Natural killer cell (primary cell): Measurements from ENCODE around the gene TRAPPC5. TPM values are rescaled to one million over a fixed set of nuclear protein-coding genes. Genes with fewer than 3 reads are reported as not detected.

Experiments
- ATAC-seq, 3 donors: fragments of 150-1000 bp in 2 of 3; fragments of 200-7000 bp in 1 of 3; cut with Tn5 transposase; 1 replicate in 1 of 3; 2 replicates in 2 of 3; pipeline ENCODE4 v1.10.0; 2021; ENCODE audit warnings: mild to moderate bottlenecking in 2 of 3, moderate library complexity in 2 of 3
- DNase-seq, 2 donors: peaks; one replicate each; pipeline versions ENCODE4 v3.0.0 to v3.0.0-alpha.2; 2013 to 2021; ENCODE audit warnings: mixed read lengths in 1 of 2
- H3K27ac ChIP-seq: one replicate; pipeline ENCODE4 v1.5.1; 2013; ENCODE audit warnings: mild to moderate bottlenecking, low read length
- H3K27me3 ChIP-seq: one replicate; pipeline ENCODE4 v1.6.1; 2013; ENCODE audit warnings: low read length; ENCODE audit not compliant: control insufficient read depth, insufficient read depth
- H3K36me3 ChIP-seq: one replicate; pipeline ENCODE4 v1.6.1; 2013; ENCODE audit warnings: low read length; ENCODE audit not compliant: control insufficient read depth, insufficient read depth
- H3K4me1 ChIP-seq: one replicate; pipeline ENCODE4 v1.6.1; 2013; ENCODE audit warnings: low read length; ENCODE audit not compliant: control insufficient read depth, insufficient read depth
- H3K4me3 ChIP-seq: one replicate; pipeline ENCODE4 v1.5.1; 2013; ENCODE audit warnings: low read length
- H3K9me3 ChIP-seq: one replicate; pipeline ENCODE4 v1.6.1; 2013; ENCODE audit warnings: low read length; ENCODE audit not compliant: control insufficient read depth, insufficient read depth
- H3K27ac Mint-ChIP-seq, 2 donors: one replicate each; pipeline ENCODE4 v1.8.0; 2022; ENCODE audit warnings: mild to moderate bottlenecking in 2 of 2, mixed read lengths in 2 of 2, moderate library complexity in 1 of 2
- H3K27me3 Mint-ChIP-seq, 2 donors: one replicate each; pipeline ENCODE4 v1.8.0; 2022; ENCODE audit warnings: low read depth in 2 of 2, mixed read lengths in 2 of 2
- H3K36me3 Mint-ChIP-seq: one replicate; pipeline ENCODE4 v1.8.0; 2022; ENCODE audit warnings: mixed read lengths
- H3K4me1 Mint-ChIP-seq, 2 donors: one replicate each; pipeline ENCODE4 v1.8.0; 2022; ENCODE audit warnings: mixed read lengths in 2 of 2
- H3K4me3 Mint-ChIP-seq: one replicate; pipeline ENCODE4 v1.8.0; 2022; ENCODE audit warnings: mild to moderate bottlenecking, moderate library complexity, mixed read lengths
- H3K9me3 Mint-ChIP-seq, 2 donors: one replicate each; pipeline ENCODE4 v1.8.0; 2022; ENCODE audit warnings: mixed read lengths in 2 of 2
- CTCF ChIP-seq: fragments of 200-600 bp; IDR thresholded peaks from one replicate; pipeline ENCODE4 v1.8.0; 2022; ENCODE audit warnings: antibody characterized with exemption
- WGBS: methylation state at CpG from one replicate; pipeline ENCODE4 v1.1.7; 2013; ENCODE audit warnings: missing lambda C conversion rate; ENCODE audit not compliant: insufficient coverage; 5-methylcytosine and 5-hydroxymethylcytosine counted together
- intact Hi-C: fragments of 100-400 bp; cut with micrococcal nuclease; formaldehyde crosslinking; loops from one replicate; pipeline ENCODE4 v1.14.2; 2022
- total RNA-seq, 4 donors: library from RNA; stranded (reverse); fragments of 120-200 nt in 1 of 4; gene quantifications; one replicate each; pipeline versions ENCODE4 v1.2.3 to v1.2.4, GENCODE V29; 2013 to 2022

Gene TRAPPC5
- total RNA-seq, 3 donors from 2014 or later (not counting 1 experiment from before 2014, with no cell fraction given): 53.8 to 58.8 (median 54.2) TPM

DNA sequence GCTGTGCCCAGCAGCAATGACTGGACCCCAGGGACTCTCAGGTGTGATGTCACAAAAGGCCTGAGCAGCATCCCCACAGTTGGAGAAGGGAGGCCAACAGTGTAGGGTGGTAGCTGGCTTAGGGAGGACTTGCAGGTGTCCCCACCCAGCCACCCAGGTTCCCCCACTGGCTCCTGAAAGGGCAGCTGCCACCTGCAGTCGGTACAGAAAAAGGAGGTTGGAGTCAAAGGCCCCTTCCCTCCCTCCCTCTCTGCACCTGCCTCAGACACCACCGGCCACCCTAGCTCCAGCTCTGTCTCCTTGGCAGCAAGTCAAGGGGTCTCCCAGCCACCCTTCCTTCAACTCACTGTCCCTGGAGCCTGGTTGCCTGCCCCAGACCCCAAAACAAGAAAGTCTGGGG lies 46.9 kb upstream of the TRAPPC5 start, which contains the start of gene PCP2:
Gene PCP2 (minus strand): TSS at position 22 of the 400 bp plus-strand sequence. CDS start 262 bp downstream, outside the sequence.
- Histone ChIP-seq H3K27ac (no peak within 1 kb of the TSS), H3K4me3 (no peak within 1 kb of the TSS), H3K27me3 (no peaks in the 10 kb centered on the region), H3K4me1 (peaks cover 45% of the 10 kb centered on the region), H3K36me3 (peaks cover 2% of the 10 kb centered on the region), H3K9me3 (no peaks in the 10 kb centered on the region)
- Mint-ChIP-seq H3K36me3 (no peaks in the 10 kb centered on the region), H3K27me3 (no peaks in the 10 kb centered on the region), H3K9me3 (no peaks in the 10 kb centered on the region), H3K4me1 (peaks cover 28 to 65% of the 10 kb centered on the region in 2 donors), H3K27ac (peak within 1 kb of the TSS in 1 of 2 donors; percentile 94), H3K4me3 (peak within 1 kb of the TSS; percentile 56)
- ATAC-seq: no peak
- WGBS: 60% methylated on average over 2 of the region's 2 CpGs
- no peak for TF ChIP-seq CTCF
- intact Hi-C loops: loop anchor here (10.0 kb wide), 1 partner anchor 51 kb away; the partner anchor contains the start of gene TRAPPC5
- no peak for DNase-seq

GRCh38 chr19:7635670-7636069 lies 45.0 kb upstream of the TRAPPC5 start:
- H3K4me3 ChIP-seq: no peak overlapping the region
- no peak overlapping the region for H3K27ac ChIP-seq
- no peak for ATAC-seq
- intact Hi-C loops: loop anchor here (10.0 kb wide), 1 partner anchor 49 kb away; the partner anchor contains the start of gene TRAPPC5
- H3K36me3 ChIP-seq: peaks cover 6% of the 10 kb centered on the region
- TF ChIP-seq CTCF: no peak
- Mint-ChIP-seq H3K27me3 (no peaks in the 10 kb centered on the region), H3K4me1 (peaks cover 17 to 63% of the 10 kb centered on the region in 2 donors), H3K9me3 (peaks cover 0 to 2% of the 10 kb centered on the region in 2 donors), H3K27ac (peak overlapping the region; percentile 84 to 94), H3K4me3 (peak overlapping the region; percentile 88), H3K36me3 (no peaks in the 10 kb centered on the region)
- 81% methylated on average over 4 of the region's 6 CpGs for WGBS
- peaks cover 42% of the 10 kb centered on the region for H3K4me1 ChIP-seq
- no peaks in the 10 kb centered on the region for H3K27me3 ChIP-seq
- no peaks in the 10 kb centered on the region for H3K9me3 ChIP-seq
- DNase-seq: no peak

GRCh38 chr19:7636317-7636690 lies 44.3 kb upstream of the TRAPPC5 start:
- Histone ChIP-seq H3K9me3 (no peaks in the 10 kb centered on the region), H3K4me1 (peaks cover 37% of the 10 kb centered on the region), H3K27me3 (no peaks in the 10 kb centered on the region), H3K36me3 (peaks cover 6% of the 10 kb centered on the region), H3K4me3 (peak overlapping the region; percentile 78), H3K27ac (peak overlapping the region; percentile 96)
- no peaks in the 10 kb centered on the region for H3K27me3 Mint-ChIP-seq
- intact Hi-C loops: loop anchor here (10.0 kb wide), 1 partner anchor 48 kb away; the partner anchor contains the start of gene TRAPPC5
- ATAC-seq (no peak), DNase-seq (no peak)
- H3K36me3 Mint-ChIP-seq: no peaks in the 10 kb centered on the region
- no peak for TF ChIP-seq CTCF
- WGBS: 78% methylated on average over 16 of the region's 16 CpGs
- peak overlapping the region; percentile 88 for H3K4me3 Mint-ChIP-seq
- peaks cover 14 to 59% of the 10 kb centered on the region in 2 donors for H3K4me1 Mint-ChIP-seq
- peak overlapping the region; percentile 84 to 94 for H3K27ac Mint-ChIP-seq
- H3K9me3 Mint-ChIP-seq: peaks cover 0 to 2% of the 10 kb centered on the region in 2 donors
